Astrocyte (in vitro differentiated cells and primary cell): ENCODE data around the gene SLC38A1. TPM values are rescaled to one million over a fixed set of nuclear protein-coding genes. Genes with fewer than 3 reads are reported as not detected.
"Not testable (repeated sequence)": the region's sequence is repeated elsewhere in the genome, so short reads cannot be mapped to it uniquely, and the experiment has no call there.

Source experiments
- DNase-seq: peaks from one replicate; pipeline ENCODE4 v3.0.0-alpha.2; 2010; ENCODE audit warnings: low read depth
- FAIRE-seq: peaks from 2 replicates; lab custom pipeline; 2011; peaks lifted over from hg19 to GRCh38; lab: Jason Lieb, UNC
- H2AFZ ChIP-seq: 2 replicates; pipeline ENCODE4 v1.6.0; 2012; ENCODE audit warnings: low read depth, low read length, inconsistent platforms
- H3K27ac ChIP-seq: 2 replicates; pipeline ENCODE4 v1.5.1; 2011; ENCODE audit warnings: low read depth, low read length, inconsistent platforms
- H3K27me3 ChIP-seq: 2 replicates; pipeline ENCODE4 v1.6.0; 2011; ENCODE audit warnings: low read length, inconsistent platforms; ENCODE audit not compliant: insufficient read depth
- H3K36me3 ChIP-seq: 2 replicates; pipeline ENCODE4 v1.5.1; 2011; ENCODE audit warnings: low read length, inconsistent platforms; ENCODE audit not compliant: insufficient read depth
- H3K4me1 ChIP-seq: 2 replicates; pipeline ENCODE4 v1.5.1; 2011; ENCODE audit warnings: low read length, inconsistent platforms; ENCODE audit not compliant: insufficient read depth
- H3K4me2 ChIP-seq: 2 replicates; pipeline ENCODE4 v1.6.0; 2012; ENCODE audit warnings: low read length, inconsistent platforms
- H3K4me3 ChIP-seq: 2 replicates; pipeline ENCODE4 v1.5.1; 2011; ENCODE audit warnings: low read depth, mild to moderate bottlenecking, low read length, inconsistent platforms; ENCODE audit not compliant: insufficient read depth
- H3K79me2 ChIP-seq: 2 replicates; pipeline ENCODE4 v1.6.0; 2012; ENCODE audit warnings: mild to moderate bottlenecking, low read length, inconsistent platforms; ENCODE audit not compliant: insufficient read depth
- H3K9ac ChIP-seq: 2 replicates; pipeline ENCODE4 v1.6.0; 2012; ENCODE audit warnings: mild to moderate bottlenecking, low read length, inconsistent platforms
- H3K9me3 ChIP-seq: 2 replicates; pipeline ENCODE4 v1.5.1; 2012; ENCODE audit warnings: low read depth, mild to moderate bottlenecking, low read length, inconsistent platforms; ENCODE audit not compliant: insufficient read depth
- H4K20me1 ChIP-seq: 2 replicates; pipeline ENCODE4 v1.6.0; 2012; ENCODE audit warnings: low read length, inconsistent platforms; ENCODE audit not compliant: insufficient read depth
- H3K27ac Mint-ChIP-seq: one replicate; pipeline ENCODE4 v1.8.0; 2021; ENCODE audit warnings: mild to moderate bottlenecking, mixed read lengths; ENCODE audit not compliant: unreplicated experiment
- H3K27me3 Mint-ChIP-seq: one replicate; pipeline ENCODE4 v1.8.0; 2021; ENCODE audit warnings: low read depth, mixed read lengths; ENCODE audit not compliant: unreplicated experiment
- H3K36me3 Mint-ChIP-seq: one replicate; pipeline ENCODE4 v1.8.0; 2021; ENCODE audit warnings: low read depth, mixed read lengths; ENCODE audit not compliant: unreplicated experiment
- H3K4me1 Mint-ChIP-seq: one replicate; pipeline ENCODE4 v1.8.0; 2021; ENCODE audit warnings: low read depth, mixed read lengths; ENCODE audit not compliant: unreplicated experiment
- H3K4me3 Mint-ChIP-seq: one replicate; pipeline ENCODE4 v1.8.0; 2021; ENCODE audit warnings: mild to moderate bottlenecking, moderate library complexity, mixed read lengths; ENCODE audit not compliant: unreplicated experiment
- H3K9me3 Mint-ChIP-seq: one replicate; pipeline ENCODE4 v1.8.0; 2021; ENCODE audit warnings: mild to moderate bottlenecking, mixed read lengths; ENCODE audit not compliant: unreplicated experiment
- EZH2 ChIP-seq: IDR thresholded peaks from 2 replicates; pipeline ENCODE4 v1.6.1; 2012; ENCODE audit warnings: mild to moderate bottlenecking, low read length, inconsistent platforms; ENCODE audit not compliant: insufficient read depth
- total RNA-seq: library from RNA; stranded (reverse); gene quantifications from 2 replicates; pipeline ENCODE4 v1.2.1, GENCODE V29; 2021
- TF ChIP-seq, protein P1 (sequence below): IDR thresholded peaks from 2 replicates; pipeline ENCODE4 v1.5.1; 2011; ENCODE audit warnings: low read depth, mild to moderate bottlenecking, inconsistent platforms, low read length, moderate library complexity; ENCODE audit not compliant: insufficient read depth

Gene SLC38A1
- total RNA-seq, 1 donor from 2014 or later, result 160 TPM

DNA sequence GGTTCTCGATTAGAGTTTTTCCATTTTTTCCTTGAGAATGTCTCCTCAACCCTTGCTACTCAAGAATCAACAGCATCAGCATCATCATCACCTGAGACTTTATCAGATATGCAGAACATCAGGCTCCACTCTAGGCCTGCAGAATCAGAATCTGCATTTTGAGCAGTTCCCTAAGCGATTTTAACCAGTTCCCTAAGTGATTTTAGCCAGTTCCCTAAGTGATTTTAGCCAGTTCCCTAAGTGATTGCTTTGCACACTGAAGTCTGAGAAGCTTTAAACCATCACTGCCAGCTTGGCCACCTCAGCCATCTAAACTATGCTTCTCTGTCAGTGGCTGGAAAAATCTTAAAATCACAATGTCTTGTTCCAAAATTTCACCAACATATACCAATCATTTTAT is 29.4 kb upstream of the SLC38A1 start:
- Mint-ChIP-seq H3K4me1 (peaks cover 2% of the 10 kb centered on the region), H3K4me3 (no peak overlapping the region), H3K27ac (no peak overlapping the region), H3K9me3 (peaks cover 6% of the 10 kb centered on the region), H3K36me3 (no peaks in the 10 kb centered on the region), H3K27me3 (peaks cover 8% of the 10 kb centered on the region)
- peaks cover 4% of the 10 kb centered on the region for H3K27me3 ChIP-seq
- no peak for TF ChIP-seq EZH2
- TF ChIP-seq, protein P1, sequence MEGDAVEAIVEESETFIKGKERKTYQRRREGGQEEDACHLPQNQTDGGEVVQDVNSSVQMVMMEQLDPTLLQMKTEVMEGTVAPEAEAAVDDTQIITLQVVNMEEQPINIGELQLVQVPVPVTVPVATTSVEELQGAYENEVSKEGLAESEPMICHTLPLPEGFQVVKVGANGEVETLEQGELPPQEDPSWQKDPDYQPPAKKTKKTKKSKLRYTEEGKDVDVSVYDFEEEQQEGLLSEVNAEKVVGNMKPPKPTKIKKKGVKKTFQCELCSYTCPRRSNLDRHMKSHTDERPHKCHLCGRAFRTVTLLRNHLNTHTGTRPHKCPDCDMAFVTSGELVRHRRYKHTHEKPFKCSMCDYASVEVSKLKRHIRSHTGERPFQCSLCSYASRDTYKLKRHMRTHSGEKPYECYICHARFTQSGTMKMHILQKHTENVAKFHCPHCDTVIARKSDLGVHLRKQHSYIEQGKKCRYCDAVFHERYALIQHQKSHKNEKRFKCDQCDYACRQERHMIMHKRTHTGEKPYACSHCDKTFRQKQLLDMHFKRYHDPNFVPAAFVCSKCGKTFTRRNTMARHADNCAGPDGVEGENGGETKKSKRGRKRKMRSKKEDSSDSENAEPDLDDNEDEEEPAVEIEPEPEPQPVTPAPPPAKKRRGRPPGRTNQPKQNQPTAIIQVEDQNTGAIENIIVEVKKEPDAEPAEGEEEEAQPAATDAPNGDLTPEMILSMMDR, result no peak
- no peaks in the 10 kb centered on the region for H3K9me3 ChIP-seq
- no peak overlapping the region for H3K4me3 ChIP-seq
- no peaks in the 10 kb centered on the region for H3K79me2 ChIP-seq
- H3K9ac ChIP-seq, result no peak overlapping the region
- H3K36me3 ChIP-seq, result no peaks in the 10 kb centered on the region
- FAIRE-seq (no peak), DNase-seq (no peak)
- H3K4me1 ChIP-seq, result no peaks in the 10 kb centered on the region
- no peak overlapping the region for H3K27ac ChIP-seq
- no peak overlapping the region for H3K4me2 ChIP-seq
- no peaks in the 10 kb centered on the region for H4K20me1 ChIP-seq
- no peak overlapping the region for H2AFZ ChIP-seq

DNA sequence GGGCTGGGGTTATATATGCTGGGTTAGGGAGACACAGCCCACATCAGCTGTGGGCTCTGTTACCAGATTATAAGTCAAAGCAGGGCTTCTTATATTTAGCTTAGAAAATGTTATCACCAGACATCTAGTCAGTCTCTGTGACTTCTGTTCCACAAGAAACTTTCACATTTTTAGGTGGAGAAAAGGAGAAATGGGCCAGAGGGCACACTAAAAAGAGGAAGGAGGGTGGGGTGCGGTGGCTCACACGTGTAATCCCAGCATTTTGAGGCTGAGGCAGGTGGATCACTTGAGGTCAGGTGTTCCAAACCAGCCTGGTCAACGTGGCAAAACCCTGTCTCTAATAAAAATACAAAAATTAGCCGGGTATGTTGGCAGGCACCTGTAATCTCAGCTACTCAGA is 28.0 kb upstream of the SLC38A1 start:
- Mint-ChIP-seq H3K27me3 (peaks cover 8% of the 10 kb centered on the region), H3K9me3 (peaks cover 11% of the 10 kb centered on the region), H3K4me3 (no peak overlapping the region), H3K36me3 (no peaks in the 10 kb centered on the region), H3K27ac (no peak overlapping the region), H3K4me1 (peaks cover 2% of the 10 kb centered on the region)
- Histone ChIP-seq H3K4me2 (no peak overlapping the region), H3K79me2 (no peaks in the 10 kb centered on the region), H3K27ac (no peak overlapping the region), H2AFZ (no peak overlapping the region), H3K36me3 (no peaks in the 10 kb centered on the region), H3K9ac (no peak overlapping the region), H3K9me3 (no peaks in the 10 kb centered on the region), H3K4me3 (no peak overlapping the region), H3K27me3 (peaks cover 4% of the 10 kb centered on the region), H3K4me1 (no peaks in the 10 kb centered on the region), H4K20me1 (no peaks in the 10 kb centered on the region)
- FAIRE-seq, result no peak
- TF ChIP-seq, protein P1, result no peak
- TF ChIP-seq EZH2, result no peak
- DNase-seq, result no peak

DNA sequence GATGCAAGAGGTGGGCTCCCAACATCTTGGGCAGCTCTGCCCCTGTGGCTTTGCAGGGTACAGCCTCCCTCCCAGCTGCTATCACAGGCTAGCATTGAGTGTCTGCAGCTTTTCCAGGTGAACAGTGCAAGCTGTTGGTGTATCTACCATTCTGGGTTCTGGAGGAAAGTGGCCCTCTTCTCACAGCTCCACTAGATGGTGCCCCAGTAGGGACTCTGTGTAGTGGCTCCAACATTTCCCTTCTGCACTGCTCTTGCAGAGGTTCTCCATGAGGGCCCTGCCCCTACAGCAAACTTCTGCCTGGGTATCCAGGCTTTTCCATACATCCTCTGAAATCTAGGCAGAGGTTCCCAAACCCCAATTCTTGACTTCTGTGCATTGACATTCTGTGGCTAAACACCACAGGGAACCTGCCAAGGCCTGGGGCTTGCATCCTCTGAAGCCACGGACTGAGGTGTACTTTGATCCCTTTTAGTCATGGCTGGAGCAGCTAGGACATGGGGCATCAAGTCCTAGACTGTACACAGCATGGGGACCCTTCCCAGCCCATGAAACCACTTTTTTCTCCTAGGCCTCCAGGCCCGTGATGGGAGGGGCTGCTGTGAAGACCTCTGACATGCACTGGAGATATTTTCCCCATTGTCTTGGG is 24.0 kb upstream of the SLC38A1 start:
- Histone ChIP-seq H3K4me3 (no peak overlapping the region), H3K27ac (no peak overlapping the region), H3K27me3 (no peaks in the 10 kb centered on the region), H2AFZ (no peak overlapping the region), H3K79me2 (no peaks in the 10 kb centered on the region), H3K4me2 (no peak overlapping the region), H3K9ac (no peak overlapping the region), H3K9me3 (no peaks in the 10 kb centered on the region), H3K36me3 (no peaks in the 10 kb centered on the region), H4K20me1 (no peaks in the 10 kb centered on the region), H3K4me1 (no peaks in the 10 kb centered on the region)
- Mint-ChIP-seq H3K9me3 (peaks cover 21% of the 10 kb centered on the region), H3K36me3 (no peaks in the 10 kb centered on the region), H3K4me3 (no peak overlapping the region), H3K4me1 (no peaks in the 10 kb centered on the region), H3K27ac (no peak overlapping the region), H3K27me3 (peaks cover 8% of the 10 kb centered on the region)
- FAIRE-seq (no peak), DNase-seq (no peak)
- TF ChIP-seq, protein P1, result no peak
- no peak for TF ChIP-seq EZH2

DNA sequence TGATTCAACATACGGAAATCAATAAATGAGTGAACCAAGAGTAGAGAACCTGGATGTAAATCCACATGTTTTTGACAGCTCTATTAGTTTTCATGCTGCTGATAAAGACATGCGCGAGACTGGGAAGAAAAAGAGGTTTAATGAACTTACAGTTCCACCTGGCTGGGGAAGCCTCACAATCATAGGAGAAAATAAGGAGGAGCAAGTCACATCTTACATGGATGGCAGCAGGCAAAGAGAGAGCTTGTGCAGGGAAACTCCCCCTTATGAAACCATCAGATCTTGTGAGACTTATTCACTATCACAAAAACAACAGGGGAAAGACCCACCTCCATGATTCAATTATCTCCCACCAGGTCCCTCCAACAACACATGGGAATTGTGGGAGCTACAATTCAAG is 23.1 kb upstream of the SLC38A1 start:
- H3K36me3 Mint-ChIP-seq, H3K79me2 ChIP-seq, FAIRE-seq, DNase-seq, H3K36me3 ChIP-seq, H3K9me3 ChIP-seq, H2AFZ ChIP-seq, H3K27ac ChIP-seq, H4K20me1 ChIP-seq, H3K4me3 ChIP-seq, H3K9ac ChIP-seq, H3K4me2 ChIP-seq, H3K27ac Mint-ChIP-seq, H3K4me3 Mint-ChIP-seq, H3K27me3 ChIP-seq, H3K27me3 Mint-ChIP-seq, H3K4me1 ChIP-seq, H3K4me1 Mint-ChIP-seq: not testable (repeated sequence)
- peaks cover 29% of the 10 kb centered on the region for H3K9me3 Mint-ChIP-seq
